NCI-H146 treated with DMSO at 0.1 percent for 48 hours (cell line): Measurements from ENCODE around the gene GPC2.
"Not testable (repeated sequence)": the region's sequence is repeated elsewhere in the genome, so short reads cannot be mapped to it uniquely, and the experiment has no call there.

ENCODE experiments used
- DNase-seq: peaks from one replicate; lab custom pipeline; 2025; ENCODE audit not compliant: unreplicated experiment; lab: John Stamatoyannopoulos, UW

Gene GPC2

GRCh38 chr7:100200693-100201092 is 23.5 kb upstream of the GPC2 start:
- DNase-seq, result no peak

GRCh38 chr7:100198266-100198665 is 21.1 kb upstream of the GPC2 start:
- no peak for DNase-seq

GRCh38 chr7:100195901-100196322 is 18.7 kb upstream of the GPC2 start:
- DNase-seq, result not testable (repeated sequence)

GRCh38 chr7:100195222-100195621 is 18.0 kb upstream of the GPC2 start:
- no peak for DNase-seq

DNA sequence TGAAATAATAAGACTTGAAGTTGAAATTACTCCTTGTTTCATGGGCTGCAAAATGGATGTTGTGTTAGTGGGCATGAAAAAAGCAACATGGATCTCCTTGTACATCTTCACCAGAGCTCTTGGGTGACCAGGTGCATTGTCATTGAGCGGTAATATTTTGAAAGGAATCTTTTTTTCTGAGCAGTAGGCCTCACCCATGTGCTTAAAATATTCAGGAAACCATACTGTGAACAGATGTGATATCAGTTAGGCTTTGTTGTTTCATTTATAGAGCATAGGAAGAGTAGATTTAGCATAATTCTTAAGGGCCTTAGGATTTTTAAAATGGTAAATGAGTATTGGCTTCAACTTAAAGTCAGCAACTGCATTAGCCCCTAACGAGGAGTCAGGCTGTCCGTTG is 15.8 kb upstream of the GPC2 start:
- DNase-seq, result no peak

GRCh38 chr7:100192281-100192862 is 15.2 kb upstream of the GPC2 start:
- not testable (repeated sequence) for DNase-seq

- DNase-seq, result no peak
These were observed 14.6 kb upstream of the GPC2 start for GRCh38 chr7:100191775-100192174.

DNA sequence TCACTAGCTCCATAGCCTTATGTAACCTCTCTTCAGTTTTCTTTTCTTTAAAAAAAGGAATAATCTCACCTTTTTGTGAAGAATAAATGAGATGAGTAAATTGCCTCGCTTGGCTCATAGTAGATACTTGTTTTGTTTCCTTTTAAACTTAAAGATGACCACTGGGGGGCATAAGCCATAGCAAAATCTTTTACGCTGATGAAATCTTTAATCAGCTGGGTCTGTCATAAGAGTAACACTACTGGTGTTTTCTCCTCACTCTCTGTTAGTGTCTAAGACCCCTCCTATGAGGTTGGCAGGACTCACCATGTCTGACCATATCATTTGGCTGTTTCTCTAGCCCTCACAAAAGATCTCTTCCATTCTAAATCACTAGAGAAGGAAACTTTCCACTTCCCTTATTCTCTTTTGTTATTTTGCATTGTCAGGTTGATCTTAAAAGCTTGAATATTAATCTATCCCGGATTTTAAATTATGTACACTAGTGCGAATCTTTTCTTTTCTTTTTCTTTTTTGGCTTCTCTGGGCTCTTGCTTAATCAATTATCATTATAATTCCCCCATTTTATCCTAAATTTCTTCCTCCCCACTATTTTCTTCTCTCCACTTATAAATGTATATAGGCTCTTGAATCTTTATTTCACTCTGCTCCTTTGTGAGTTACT is 13.0 kb upstream of the GPC2 start:
- no peak for DNase-seq

- no peak for DNase-seq
These were observed 11.9 kb upstream of the GPC2 start for GRCh38 chr7:100189061-100189460.

GRCh38 chr7:100185726-100186125 is 8.5 kb upstream of the GPC2 start:
- DNase-seq, result no peak

- not testable (repeated sequence) for DNase-seq
These were observed 5.9 kb upstream of the GPC2 start for GRCh38 chr7:100183090-100183489.

- not testable (repeated sequence) for DNase-seq
These were observed 5.4 kb upstream of the GPC2 start for GRCh38 chr7:100182616-100183015.

DNA sequence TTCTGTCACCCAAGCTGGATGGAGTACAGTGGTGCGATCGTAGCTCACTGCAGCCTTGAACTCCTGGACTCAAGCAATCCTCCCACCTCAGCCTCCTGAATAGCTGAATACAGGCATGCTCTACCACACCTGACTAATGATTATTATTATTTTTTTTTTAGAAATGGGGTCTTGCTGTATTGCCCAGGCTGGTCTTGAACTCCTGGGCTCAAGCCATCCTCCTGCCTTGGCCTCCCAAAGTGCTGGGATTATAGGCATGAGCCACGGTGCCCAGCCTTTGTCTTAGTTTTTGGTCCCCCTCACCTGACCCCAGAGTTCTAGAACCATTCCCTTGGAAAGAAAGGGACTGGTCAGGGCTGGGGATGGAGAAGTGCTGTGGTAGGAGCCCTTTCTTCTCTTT is 2.9 kb upstream of the GPC2 start:
- DNase-seq, result not testable (repeated sequence)

DNA sequence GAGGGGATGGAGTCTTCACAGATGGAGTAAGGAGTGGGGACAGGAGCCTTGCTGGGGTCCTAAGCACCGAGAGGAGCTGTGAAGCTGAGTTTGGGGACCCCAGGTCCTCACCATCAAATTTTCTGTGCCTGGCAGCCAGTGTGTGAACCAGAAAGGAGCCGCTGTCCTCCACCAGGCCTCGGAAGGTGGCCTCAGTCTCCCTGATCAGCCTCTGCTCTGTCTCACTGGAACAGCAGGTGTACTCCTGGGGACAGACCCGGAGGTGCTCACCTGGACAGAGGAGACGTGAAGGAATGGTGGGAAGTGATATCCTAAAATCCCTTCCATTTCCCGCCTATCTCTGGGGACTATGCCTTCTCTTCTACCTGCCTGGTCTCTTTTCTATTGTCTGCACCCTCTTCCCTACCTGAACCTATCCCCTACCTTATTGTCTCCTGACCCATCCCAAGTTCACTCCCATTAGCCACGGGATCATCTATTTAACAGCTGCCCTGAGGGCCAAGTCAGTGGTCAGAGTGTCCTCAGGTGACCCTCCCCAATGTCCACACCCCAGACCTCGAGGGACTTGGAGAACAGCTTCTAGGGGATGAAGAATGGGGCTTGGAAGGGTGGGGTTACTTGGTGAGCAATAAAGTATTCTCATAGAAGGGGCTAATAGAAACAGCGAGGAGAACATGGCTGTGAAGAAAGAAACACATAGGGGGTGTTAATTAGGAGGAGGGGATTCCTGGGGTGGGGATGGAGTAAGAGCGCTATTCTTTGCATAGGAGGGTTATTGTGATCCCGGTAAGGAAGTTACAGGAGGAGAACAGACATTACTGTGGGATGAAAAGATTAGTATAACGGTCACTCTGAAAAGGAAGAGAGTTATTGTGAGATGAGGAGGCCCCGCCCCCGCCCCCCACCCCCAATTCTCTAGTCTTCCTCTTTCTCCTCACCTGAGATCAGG is 811 bp downstream of the GPC2 start:
- no peak for DNase-seq

GRCh38 chr7:100175296-100175935 is 1.8 kb downstream of the GPC2 start:
- no peak for DNase-seq

- DNase-seq, result no peak
These were observed 2.6 kb downstream of the GPC2 start for GRCh38 chr7:100174582-100174981.

- DNase-seq, result no peak
These were observed 3.2 kb downstream of the GPC2 start for GRCh38 chr7:100173806-100174495.

DNA sequence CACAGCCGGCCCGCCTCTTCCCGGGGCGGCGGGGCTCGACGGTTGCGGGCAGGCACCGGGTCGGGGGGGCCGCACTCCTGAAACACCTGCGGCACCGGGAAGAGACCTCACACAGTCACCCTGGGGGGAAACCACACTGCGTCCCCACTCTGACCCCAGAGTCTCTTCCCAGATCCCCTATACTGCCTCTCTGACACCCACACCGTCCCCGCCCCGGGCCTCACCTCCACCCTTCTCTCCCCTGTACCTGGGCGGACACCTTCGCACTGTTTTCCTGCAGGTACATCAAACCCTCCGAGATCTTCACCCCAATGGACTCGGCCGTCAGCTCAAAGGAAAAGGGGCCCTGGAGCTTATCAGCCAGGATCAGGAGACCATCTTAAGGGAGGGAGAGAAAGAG is 5.3 kb downstream of the GPC2 start:
- no peak for DNase-seq

- no peak for DNase-seq
These were observed 6.0 kb downstream of the GPC2 start for GRCh38 chr7:100171087-100171681.

- DNase-seq, result no peak
These were observed 6.9 kb downstream of the GPC2 start for GRCh38 chr7:100170101-100170897.
